ENCODE results near the gene PCMTD2. TPM values are rescaled to one million over a fixed set of nuclear protein-coding genes. Genes with fewer than 3 reads are reported as not detected.
A peak's percentile ranks its signal among the peaks of the same experiment; 100 is the strongest.

The PCMTD2 gene
- total and polyA plus RNA-seq, 2 of the 13 experiments (the other 11 are each of a cell fraction or from before 2014, with no cell fraction given) = 47.0 to 76.9 TPM

DNA sequence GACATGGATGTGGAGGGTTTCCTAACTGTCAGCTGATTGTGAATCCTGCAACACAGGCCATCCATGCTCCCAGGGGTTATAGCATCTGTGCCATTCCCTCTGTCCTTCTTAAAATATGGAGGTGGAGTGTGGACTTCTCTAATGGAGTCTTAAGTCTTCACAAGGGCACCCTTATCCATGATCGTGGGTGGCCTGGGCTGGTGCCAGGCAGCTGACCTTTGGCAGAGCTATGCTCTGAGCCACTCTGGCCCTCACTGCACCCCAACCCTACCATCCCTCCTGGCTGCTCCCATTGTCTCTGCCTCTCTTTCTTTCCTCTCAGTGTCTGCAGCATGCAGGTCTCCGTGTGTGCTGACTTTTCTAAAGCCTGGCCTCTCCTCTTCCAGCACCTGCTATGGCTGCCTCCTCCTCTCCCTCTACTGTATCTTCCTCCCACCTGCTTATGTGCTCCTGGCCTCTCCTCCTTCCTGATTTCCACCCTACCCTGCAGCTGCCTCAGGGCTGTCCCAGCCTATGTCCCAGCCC is 11.2 kb upstream of the PCMTD2 start:
- Histone ChIP-seq H3K4me2 (ENCODE audit: low read depth, low read length) (peak overlapping the region; percentile 1), H3K9ac (ENCODE audit: insufficient read depth, low read depth, low read length) (no peak overlapping the region), H3K4me1 (ENCODE audit: insufficient read depth, low read length) (peaks cover 86% of the 10 kb centered on the region), H3K79me2 (ENCODE audit: insufficient read depth, low read length) (no peaks in the 10 kb centered on the region), H3K9me3 (ENCODE audit: low read length) (no peaks in the 10 kb centered on the region), H3K27me3 (ENCODE audit: control insufficient read depth in 1 of 2, insufficient read depth in 2 of 2, low read length in 2 of 2) (peaks cover 8 to 28% of the 10 kb centered on the region in 2 experiments; a peak in 4 of 5 replicates), H3K4me3 (replicated peaks in 1 of 3; ENCODE audit: insufficient read depth in 1 of 3, low read depth in 2 of 3, low read length in 3 of 3) (no peak overlapping the region), H2AFZ (ENCODE audit: low read length) (no peak overlapping the region), H4K20me1 (ENCODE audit: insufficient read depth, low read length) (no peaks in the 10 kb centered on the region), H3K27ac (ENCODE audit: extremely low read length, insufficient read depth, low read length) (no peak overlapping the region), H3K36me3 (replicated peaks in 1 of 2; ENCODE audit: control insufficient read depth in 1 of 2, insufficient read depth in 2 of 2, low read length in 2 of 2) (no peaks in the 10 kb centered on the region)
- POLR2A ChIA-PET = interaction anchor here (9.6 kb wide), 1 partner anchor 10 kb away, joined by 157 read pairs; the partner anchor contains the start of gene PCMTD2
- TF ChIP-seq FOXO1 (CRISPR knock-in tag; IDR thresholded peaks at IDR 0.05) (0 out of 2 replicates have a peak, but pooled peaks have one; percentile 27), NFYB (CRISPR knock-in tag; IDR thresholded peaks at IDR 0.05) (no peak)
- TF ChIP-seq, protein P1, sequence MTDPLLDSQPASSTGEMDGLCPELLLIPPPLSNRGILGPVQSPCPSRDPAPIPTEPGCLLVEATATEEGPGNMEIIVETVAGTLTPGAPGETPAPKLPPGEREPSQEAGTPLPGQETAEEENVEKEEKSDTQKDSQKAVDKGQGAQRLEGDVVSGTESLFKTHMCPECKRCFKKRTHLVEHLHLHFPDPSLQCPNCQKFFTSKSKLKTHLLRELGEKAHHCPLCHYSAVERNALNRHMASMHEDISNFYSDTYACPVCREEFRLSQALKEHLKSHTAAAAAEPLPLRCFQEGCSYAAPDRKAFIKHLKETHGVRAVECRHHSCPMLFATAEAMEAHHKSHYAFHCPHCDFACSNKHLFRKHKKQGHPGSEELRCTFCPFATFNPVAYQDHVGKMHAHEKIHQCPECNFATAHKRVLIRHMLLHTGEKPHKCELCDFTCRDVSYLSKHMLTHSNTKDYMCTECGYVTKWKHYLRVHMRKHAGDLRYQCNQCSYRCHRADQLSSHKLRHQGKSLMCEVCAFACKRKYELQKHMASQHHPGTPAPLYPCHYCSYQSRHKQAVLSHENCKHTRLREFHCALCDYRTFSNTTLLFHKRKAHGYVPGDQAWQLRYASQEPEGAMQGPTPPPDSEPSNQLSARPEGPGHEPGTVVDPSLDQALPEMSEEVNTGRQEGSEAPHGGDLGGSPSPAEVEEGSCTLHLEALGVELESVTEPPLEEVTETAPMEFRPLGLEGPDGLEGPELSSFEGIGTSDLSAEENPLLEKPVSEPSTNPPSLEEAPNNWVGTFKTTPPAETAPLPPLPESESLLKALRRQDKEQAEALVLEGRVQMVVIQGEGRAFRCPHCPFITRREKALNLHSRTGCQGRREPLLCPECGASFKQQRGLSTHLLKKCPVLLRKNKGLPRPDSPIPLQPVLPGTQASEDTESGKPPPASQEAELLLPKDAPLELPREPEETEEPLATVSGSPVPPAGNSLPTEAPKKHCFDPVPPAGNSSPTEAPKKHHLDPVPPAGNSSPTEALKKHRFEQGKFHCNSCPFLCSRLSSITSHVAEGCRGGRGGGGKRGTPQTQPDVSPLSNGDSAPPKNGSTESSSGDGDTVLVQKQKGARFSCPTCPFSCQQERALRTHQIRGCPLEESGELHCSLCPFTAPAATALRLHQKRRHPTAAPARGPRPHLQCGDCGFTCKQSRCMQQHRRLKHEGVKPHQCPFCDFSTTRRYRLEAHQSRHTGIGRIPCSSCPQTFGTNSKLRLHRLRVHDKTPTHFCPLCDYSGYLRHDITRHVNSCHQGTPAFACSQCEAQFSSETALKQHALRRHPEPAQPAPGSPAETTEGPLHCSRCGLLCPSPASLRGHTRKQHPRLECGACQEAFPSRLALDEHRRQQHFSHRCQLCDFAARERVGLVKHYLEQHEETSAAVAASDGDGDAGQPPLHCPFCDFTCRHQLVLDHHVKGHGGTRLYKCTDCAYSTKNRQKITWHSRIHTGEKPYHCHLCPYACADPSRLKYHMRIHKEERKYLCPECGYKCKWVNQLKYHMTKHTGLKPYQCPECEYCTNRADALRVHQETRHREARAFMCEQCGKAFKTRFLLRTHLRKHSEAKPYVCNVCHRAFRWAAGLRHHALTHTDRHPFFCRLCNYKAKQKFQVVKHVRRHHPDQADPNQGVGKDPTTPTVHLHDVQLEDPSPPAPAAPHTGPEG (CRISPR knock-in tag; IDR thresholded peaks at IDR 0.05) = no peak
- in situ Hi-C loops (cut with HindIII; ENCODE audit: extremely low pct_ligation_motif_present, low pct_unique_long_range_greater_than_20kb) (no loop called here), intact Hi-C loops (cut with micrococcal nuclease; ENCODE audit: unreplicated experiment) (no loop called here)
- DNase-seq (ENCODE audit: low spot score) = no peak
- no peak for ATAC-seq
- no peak for FAIRE-seq
- no TSS peak for BruUV-seq (replicated peaks)
- CTCF ChIA-PET (ENCODE audit: low intra/inter-chr PET ratio, low total read pairs) = no interaction called here
- 3% methylated on average over 2 of the region's 2 CpGs for WGBS (ENCODE audit: low lambda C conversion rate)
